Suprapubic skin (tissue), 4 donors: Measurements from ENCODE around the gene BPI. TPM values are rescaled to one million over a fixed set of nuclear protein-coding genes. Genes with fewer than 3 reads are reported as not detected.

Experiments used
- DNase-seq, 2 donors: peaks; one replicate each; pipeline ENCODE4 v3.0.0-alpha.2; 2019; ENCODE audit warnings: low spot score in 2 of 2
- H3K27ac ChIP-seq: fragments of 200-600 bp; sonication (generic); one replicate; pipeline ENCODE4 v1.5.1; 2019
- H3K27me3 ChIP-seq: fragments of 200-600 bp; sonication (generic); one replicate; pipeline ENCODE4 v1.5.1; 2019
- H3K36me3 ChIP-seq: fragments of 200-600 bp; sonication (generic); one replicate; pipeline ENCODE4 v1.5.1; 2019
- H3K4me1 ChIP-seq: fragments of 200-600 bp; sonication (generic); one replicate; pipeline ENCODE4 v1.5.1; 2019
- H3K4me3 ChIP-seq: fragments of 200-600 bp; sonication (generic); one replicate; pipeline ENCODE4 v1.5.1; 2019; ENCODE audit warnings: mild to moderate bottlenecking
- H3K9me3 ChIP-seq: fragments of 200-600 bp; sonication (generic); one replicate; pipeline ENCODE4 v1.5.1; 2019
- CTCF ChIP-seq, 2 donors: fragments of 200-600 bp in 1 of 2; fragments of 450-650 bp in 1 of 2; sonication (generic) in 1 of 2; IDR thresholded peaks; one replicate each; pipeline ENCODE4 v1.5.1; 2016 to 2019; ENCODE audit warnings: antibody characterized with exemption in 2 of 2, mild to moderate bottlenecking in 1 of 2, moderate library complexity in 1 of 2
- EP300 ChIP-seq: sonication (generic); formaldehyde crosslinking; IDR thresholded peaks from one replicate; pipeline ENCODE4 v1.6.1; 2017; ENCODE audit warnings: antibody characterized with exemption
- POLR2A ChIP-seq, 2 donors: fragments of 450-650 bp; IDR thresholded peaks; one replicate each; pipeline ENCODE4 v1.6.1; 2017; ENCODE audit warnings: antibody characterized with exemption in 2 of 2, mild to moderate bottlenecking in 2 of 2, moderate library complexity in 2 of 2
- POLR2AphosphoS5 ChIP-seq, 3 donors: sonication (generic); formaldehyde crosslinking; IDR thresholded peaks; one replicate each; pipeline ENCODE4 v1.6.1; 2017; ENCODE audit warnings: antibody characterized with exemption in 3 of 3
- WGBS: methylation state at CpG from one replicate; pipeline ENCODE4 v1.1.5; 2018; 5-methylcytosine and 5-hydroxymethylcytosine counted together
- total RNA-seq, 4 donors: library from RNA; depleted of rRNA; stranded (reverse); fragments of >200 nt; gene quantifications; one replicate each; pipeline ENCODE4 v1.1.0, GENCODE V29; 2016

BPI gene
- total RNA-seq, 4 donors from 2014 or later = not detected

- Histone ChIP-seq H3K27ac (no peak overlapping the region), H3K36me3 (no peaks in the 10 kb centered on the region), H3K4me1 (no peaks in the 10 kb centered on the region), H3K4me3 (no peak overlapping the region), H3K27me3 (peaks cover 4% of the 10 kb centered on the region), H3K9me3 (peaks cover 2% of the 10 kb centered on the region)
- whole genome bisulfite sequencing = 81% methylated on average over 5 of the region's 5 CpGs
- no peak for DNase-seq
- TF ChIP-seq CTCF (IDR thresholded peaks at IDR 0.05) = no peak
- no peak for TF ChIP-seq POLR2AphosphoS5 (IDR thresholded peaks at IDR 0.05)
Measured at GRCh38 chr20:38342713-38343310, 38.9 kb downstream of the BPI start.

- 53% methylated on average over 15 of the region's 16 CpGs for WGBS
- Histone ChIP-seq H3K27me3 (no peaks in the 10 kb centered on the region), H3K36me3 (no peaks in the 10 kb centered on the region), H3K4me3 (no peak overlapping the region), H3K9me3 (no peaks in the 10 kb centered on the region), H3K27ac (no peak overlapping the region), H3K4me1 (no peaks in the 10 kb centered on the region)
- no peak for TF ChIP-seq CTCF (IDR thresholded peaks at IDR 0.05)
- no peak for TF ChIP-seq EP300
- no peak for TF ChIP-seq POLR2A (IDR thresholded peaks at IDR 0.05)
- TF ChIP-seq POLR2AphosphoS5 (IDR thresholded peaks at IDR 0.05) = no peak
- no peak for DNase-seq
Measured at GRCh38 chr20:38343311-38344106, 39.6 kb downstream of the BPI start.

GRCh38 chr20:38344107-38344701, 40.2 kb downstream of the BPI start:
- TF ChIP-seq CTCF (IDR thresholded peaks at IDR 0.05) = no peak
- no peak for TF ChIP-seq POLR2AphosphoS5 (IDR thresholded peaks at IDR 0.05)
- TF ChIP-seq POLR2A (IDR thresholded peaks at IDR 0.05) = no peak
- TF ChIP-seq EP300 = no peak
- Histone ChIP-seq H3K4me1 (no peaks in the 10 kb centered on the region), H3K4me3 (no peak overlapping the region), H3K27ac (no peak overlapping the region), H3K36me3 (no peaks in the 10 kb centered on the region), H3K27me3 (no peaks in the 10 kb centered on the region), H3K9me3 (no peaks in the 10 kb centered on the region)
- WGBS = 89% methylated on average over 5 of the region's 5 CpGs
- DNase-seq = no peak

- no peaks in the 10 kb centered on the region for H3K27me3 ChIP-seq
- H3K4me1 ChIP-seq = no peaks in the 10 kb centered on the region
- no peak for DNase-seq
- H3K4me3 ChIP-seq = no peak overlapping the region
- WGBS = 35% methylated on average over 2 of the region's 2 CpGs
- TF ChIP-seq POLR2A (IDR thresholded peaks at IDR 0.05) = no peak
- no peak for TF ChIP-seq EP300
- no peak for TF ChIP-seq CTCF (IDR thresholded peaks at IDR 0.05)
- H3K27ac ChIP-seq = no peak overlapping the region
- no peaks in the 10 kb centered on the region for H3K36me3 ChIP-seq
- H3K9me3 ChIP-seq = no peaks in the 10 kb centered on the region
Measured at GRCh38 chr20:38345643-38346042, 41.7 kb downstream of the BPI start.

- H3K27ac ChIP-seq = no peak within 1 kb of the TSS
Measured at GRCh38 chr20:38346247-38346651, 42.3 kb downstream of the BPI start, which contains the start of gene LBP. Gene LBP, plus strand, starts transcription at chr20:38346482. Its CDS starts 35 bp downstream, at chr20:38346517.

More at GRCh38 chr20:38346247-38346651, 42.3 kb downstream of the BPI start, which contains the start of gene LBP:
- Histone ChIP-seq H3K36me3 (no peaks in the 10 kb centered on the region), H3K27me3 (no peaks in the 10 kb centered on the region), H3K4me3 (no peak within 1 kb of the TSS), H3K9me3 (no peaks in the 10 kb centered on the region), H3K4me1 (no peaks in the 10 kb centered on the region)
- WGBS = 75% methylated on average over 2 of the region's 8 CpGs
- TF ChIP-seq POLR2AphosphoS5 (IDR thresholded peaks at IDR 0.05) = no peak
- TF ChIP-seq POLR2A (IDR thresholded peaks at IDR 0.05) = no peak
- no peak for TF ChIP-seq EP300
- no peak for TF ChIP-seq CTCF (IDR thresholded peaks at IDR 0.05)
- no peak for DNase-seq
